ENCODE data around the gene KCTD2.

The KCTD2 gene

GRCh38 chr17:75064867-75065561 is 18.0 kb downstream of the KCTD2 start:
- Histone ChIP-seq H3K4me3 (replicated peaks; ENCODE audit: insufficient read depth, low read length) (no peak overlapping the region), H3K27ac (replicated peaks) (no peak overlapping the region), H3K27me3 (ENCODE audit: insufficient read depth, poor library complexity, severe bottlenecking) (no peaks in the 10 kb centered on the region)
- DNase-seq (ENCODE audit: low read depth in 1 of 2, low spot score in 1 of 2) = no peak
- TF ChIP-seq CTCF (IDR thresholded peaks at IDR 0.05; ENCODE audit: insufficient read depth, low read length) (no peak), SPI1 (IDR thresholded peaks at IDR 0.05; ENCODE audit: borderline replicate concordance, low read depth) (no peak)

- TF ChIP-seq REST (IDR thresholded peaks at IDR 0.05; ENCODE audit: insufficient replicate concordance, low read depth) = no peak
- no peak for TF ChIP-seq POLR2AphosphoS5 (IDR thresholded peaks at IDR 0.05; ENCODE audit: low read depth)
- no peak for TF ChIP-seq SPI1 (IDR thresholded peaks at IDR 0.05; ENCODE audit: borderline replicate concordance, low read depth)
- no peak for TF ChIP-seq CTCF (IDR thresholded peaks at IDR 0.05; ENCODE audit: insufficient read depth, low read length)
- no peak for TF ChIP-seq GABPA (IDR thresholded peaks at IDR 0.05; ENCODE audit: low read depth)
- Histone ChIP-seq H3K4me3 (replicated peaks; ENCODE audit: insufficient read depth, low read length) (no peak overlapping the region), H3K27me3 (ENCODE audit: insufficient read depth, poor library complexity, severe bottlenecking) (no peaks in the 10 kb centered on the region), H3K27ac (replicated peaks) (no peak overlapping the region)
- DNase-seq (ENCODE audit: low read depth in 1 of 2, low spot score in 1 of 2) = no peak
Measured at GRCh38 chr17:75065562-75066151, 18.6 kb downstream of the KCTD2 start.

- no peak overlapping the region for H3K4me3 ChIP-seq (replicated peaks; ENCODE audit: insufficient read depth, low read length)
- H3K27ac ChIP-seq (replicated peaks) = no peak overlapping the region
- H3K27me3 ChIP-seq (ENCODE audit: insufficient read depth, poor library complexity, severe bottlenecking) = no peaks in the 10 kb centered on the region
- TF ChIP-seq POLR2AphosphoS5 (IDR thresholded peaks at IDR 0.05; ENCODE audit: low read depth) = no peak
- no peak for TF ChIP-seq REST (IDR thresholded peaks at IDR 0.05; ENCODE audit: insufficient replicate concordance, low read depth)
- no peak for TF ChIP-seq GABPA (IDR thresholded peaks at IDR 0.05; ENCODE audit: low read depth)
- peak in 1 of 2 experiments; percentile 57 for DNase-seq (ENCODE audit: low read depth in 1 of 2, low spot score in 1 of 2)
Measured at GRCh38 chr17:75067856-75068255, 20.8 kb downstream of the KCTD2 start.

- TF ChIP-seq SPI1 (IDR thresholded peaks at IDR 0.05; ENCODE audit: borderline replicate concordance, low read depth) (no peak), CTCF (IDR thresholded peaks at IDR 0.05; ENCODE audit: insufficient read depth, low read length) (no peak), REST (IDR thresholded peaks at IDR 0.05; ENCODE audit: insufficient replicate concordance, low read depth) (no peak), POLR2AphosphoS5 (IDR thresholded peaks at IDR 0.05; ENCODE audit: low read depth) (no peak), GABPA (IDR thresholded peaks at IDR 0.05; ENCODE audit: low read depth) (no peak)
- H3K4me3 ChIP-seq (replicated peaks; ENCODE audit: insufficient read depth, low read length) = no peak overlapping the region
- H3K27me3 ChIP-seq (ENCODE audit: insufficient read depth, poor library complexity, severe bottlenecking) = no peaks in the 10 kb centered on the region
- DNase-seq (ENCODE audit: low read depth in 1 of 2, low spot score in 1 of 2) = no peak
- H3K27ac ChIP-seq (replicated peaks) = no peak overlapping the region
Measured at GRCh38 chr17:75068750-75069149, 21.7 kb downstream of the KCTD2 start.
